Measurements from ENCODE around the gene AHCYL1.

DNA sequence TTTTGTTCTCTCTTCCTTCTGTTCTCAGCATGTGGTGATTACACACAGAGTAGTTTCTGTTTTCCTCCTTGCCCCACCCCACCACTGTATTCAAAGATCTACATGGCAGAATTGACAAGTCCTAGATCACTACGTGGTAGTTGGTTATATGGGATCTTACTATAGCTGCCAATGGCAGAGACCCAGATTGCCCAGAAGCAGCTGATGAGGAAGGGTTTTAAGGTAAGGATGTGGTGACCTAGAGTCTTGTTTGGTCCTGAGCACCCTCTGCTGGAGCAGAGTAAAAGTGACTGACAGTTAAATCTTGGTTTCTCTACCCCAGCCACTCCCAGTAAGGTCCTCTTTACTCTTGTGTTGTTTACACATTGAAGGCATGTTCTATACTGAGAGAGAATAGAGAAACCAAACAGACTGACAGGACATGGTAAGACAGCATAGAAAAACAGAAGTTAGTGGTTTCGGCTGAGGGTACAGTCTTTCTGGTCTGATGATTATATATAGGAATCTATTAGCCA, 27.0 kb downstream of the AHCYL1 start:
- TF ChIP-seq, protein P1, sequence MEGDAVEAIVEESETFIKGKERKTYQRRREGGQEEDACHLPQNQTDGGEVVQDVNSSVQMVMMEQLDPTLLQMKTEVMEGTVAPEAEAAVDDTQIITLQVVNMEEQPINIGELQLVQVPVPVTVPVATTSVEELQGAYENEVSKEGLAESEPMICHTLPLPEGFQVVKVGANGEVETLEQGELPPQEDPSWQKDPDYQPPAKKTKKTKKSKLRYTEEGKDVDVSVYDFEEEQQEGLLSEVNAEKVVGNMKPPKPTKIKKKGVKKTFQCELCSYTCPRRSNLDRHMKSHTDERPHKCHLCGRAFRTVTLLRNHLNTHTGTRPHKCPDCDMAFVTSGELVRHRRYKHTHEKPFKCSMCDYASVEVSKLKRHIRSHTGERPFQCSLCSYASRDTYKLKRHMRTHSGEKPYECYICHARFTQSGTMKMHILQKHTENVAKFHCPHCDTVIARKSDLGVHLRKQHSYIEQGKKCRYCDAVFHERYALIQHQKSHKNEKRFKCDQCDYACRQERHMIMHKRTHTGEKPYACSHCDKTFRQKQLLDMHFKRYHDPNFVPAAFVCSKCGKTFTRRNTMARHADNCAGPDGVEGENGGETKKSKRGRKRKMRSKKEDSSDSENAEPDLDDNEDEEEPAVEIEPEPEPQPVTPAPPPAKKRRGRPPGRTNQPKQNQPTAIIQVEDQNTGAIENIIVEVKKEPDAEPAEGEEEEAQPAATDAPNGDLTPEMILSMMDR (IDR thresholded peaks at IDR 0.05), result peak in 5 of 6 experiments; percentile 36 to 70 (median 58)
- TF ChIP-seq POLR2AphosphoS5 (IDR thresholded peaks at IDR 0.05), result no peak
- no peak for TF ChIP-seq EP300 (IDR thresholded peaks at IDR 0.05)
